Adrenal gland (tissue), 12 donors: ENCODE data around the gene CCPG1. TPM values are rescaled to one million over a fixed set of nuclear protein-coding genes. Genes with fewer than 3 reads are reported as not detected.
"Not testable (repeated sequence)": the region's sequence is repeated elsewhere in the genome, so short reads cannot be mapped to it uniquely, and the experiment has no call there.

Source experiments
- DNase-seq, 7 donors: peaks; one replicate each; pipeline ENCODE4 v3.0.0-alpha.2; 2019 to 2020
- H3K27ac ChIP-seq, 5 donors: fragments of 200-600 bp; sonication (generic) in 4 of 5; 1 replicate in 3 of 5; 2 replicates in 2 of 5; pipeline versions ENCODE4 v1.5.1 to v1.8.0; 2016 to 2020; ENCODE audit warnings: mild to moderate bottlenecking in 1 of 5
- H3K27me3 ChIP-seq: fragments of 200-600 bp; 2 replicates; pipeline ENCODE4 v1.8.0; 2021
- H3K36me3 ChIP-seq, 2 donors: fragments of 200-600 bp; replicated peaks in 1 of 2; 1 replicate in 1 of 2; 2 replicates in 1 of 2; pipeline versions ENCODE4 v1.5.1 to v1.8.0; 2018 to 2022
- H3K4me1 ChIP-seq, 2 donors: fragments of 200-600 bp; replicated peaks in 1 of 2; 1 replicate in 1 of 2; 2 replicates in 1 of 2; pipeline versions ENCODE4 v1.5.1 to v1.8.0; 2018 to 2021
- H3K4me3 ChIP-seq, 4 donors: fragments of 200-600 bp; sonication (generic) in 3 of 4; one replicate each; pipeline ENCODE4 v1.5.1; 2016 to 2018
- H3K9me3 ChIP-seq, 3 donors: fragments of 200-600 bp; sonication (generic) in 1 of 3; replicated peaks in 1 of 3; 1 replicate in 2 of 3; 2 replicates in 1 of 3; pipeline versions ENCODE4 v1.5.1 to v1.8.0; 2016 to 2021
- CTCF ChIP-seq, 6 experiments: fragments of 450-650 bp in 4 of 6; fragments of 200-600 bp in 2 of 6; sonication (generic) in 1 of 6; IDR thresholded peaks; 1 replicate in 5 of 6; 2 replicates in 1 of 6; pipeline versions ENCODE4 v1.5.1 to v1.8.0; 2016 to 2021; ENCODE audit warnings: antibody characterized with exemption in 6 of 6, mild to moderate bottlenecking in 2 of 6, moderate library complexity in 1 of 6
- POLR2A ChIP-seq, 2 donors: fragments of 450-650 bp; IDR thresholded peaks; one replicate each; pipeline ENCODE4 v1.6.1; 2017; ENCODE audit warnings: antibody characterized with exemption in 2 of 2, mild to moderate bottlenecking in 2 of 2, moderate library complexity in 1 of 2
- WGBS, 4 donors: extraction: QIAGEN DNeasy Blood & Tissue Kit in 2 of 4; methylation state at CpG; one replicate each; pipeline versions ENCODE4 v1.1.5 to v1.1.7; 2013 to 2017; 5-methylcytosine and 5-hydroxymethylcytosine counted together
- intact Hi-C, 2 donors: fragments of 100-400 bp; cut with DNase I; formaldehyde crosslinking; loops; one replicate each; pipeline versions ENCODE4 v1.14.1 to v1.15.0; 2022 to 2023
- polyA plus RNA-seq, 3 donors: library from polyadenylated mRNA; stranded (reverse); fragments of 200-250 nt in 2 of 3; fragments of 350-450 nt in 1 of 3; fragmentation: Illumina TruSeq in 1 of 3; extraction: RNeasy Lipid Tissue Mini Kit (QIAGEN cat#74804) in 1 of 3; gene quantifications; one replicate each; pipeline ENCODE4 v1.2.3, GENCODE V29; 2013 to 2014
- total RNA-seq, 9 donors: library from RNA; depleted of rRNA in 4 of 9; stranded (reverse); fragments of >200 nt in 4 of 9; fragments of 120-200 nt in 1 of 9; fragmentation: NEBNext Ultra II Directional in 1 of 9; extraction: Animal tissue kit (Norgen Biotek cat#: 25700) in 1 of 9; gene quantifications; one replicate each; pipeline versions ENCODE4 v1.1.0 to v1.2.4, GENCODE V29; 2013 to 2023
- donor health status: healthy with polysubstance abuse.
- donor health status: Bipolar disorder and iron deficiency.
- donor health status: DM: yes; HTN: yes; CAD: no.
- donor health status: DM: no; HTN: no; CAD: no.
- donor health status: DM: no; HTN: no; CAD: no.
- donor health status: DM: yes; HTN: yes; CAD: no.

Gene CCPG1
- total and polyA plus RNA-seq, 12 donors = 19.5 to 102 (median 66.3) TPM

- Histone ChIP-seq H3K27ac (no peak overlapping the region), H3K9me3 (no peaks in the 10 kb centered on the region), H3K4me3 (no peak overlapping the region), H3K4me1 (no peaks in the 10 kb centered on the region), H3K36me3 (no peaks in the 10 kb centered on the region), H3K27me3 (no peaks in the 10 kb centered on the region)
- intact Hi-C loops = loop anchor here in 1 of 2 donors (10.0 kb wide), 2 partner anchors 140 to 220 kb away; no protein-coding TSS in a partner anchor
- TF ChIP-seq POLR2A (IDR thresholded peaks at IDR 0.05) = no peak
- peak; percentile 33 to 58 (median 47) for TF ChIP-seq CTCF (IDR thresholded peaks at IDR 0.05)
- WGBS, 4 donors = 31 to 36% (median 34%) methylated on average over 6 of the region's 6 CpGs
- DNase-seq = no peak
These were observed 27.0 kb upstream of the CCPG1 start for GRCh38 chr15:55434989-55435825.

GRCh38 chr15:55422089-55422488, 13.9 kb upstream of the CCPG1 start:
- Histone ChIP-seq H3K4me1 (no peaks in the 10 kb centered on the region), H3K27me3 (no peaks in the 10 kb centered on the region), H3K27ac (no peak overlapping the region), H3K36me3 (no peaks in the 10 kb centered on the region), H3K9me3 (no peaks in the 10 kb centered on the region), H3K4me3 (no peak overlapping the region)
- 0 to 2% (median 1%) methylated on average over 1 of the region's 1 CpG for WGBS, 4 donors
- intact Hi-C loops = no loop called here
- TF ChIP-seq CTCF (IDR thresholded peaks at IDR 0.05) (no peak), POLR2A (IDR thresholded peaks at IDR 0.05) (no peak)
- no peak for DNase-seq

- no peak for TF ChIP-seq POLR2A (IDR thresholded peaks at IDR 0.05)
- TF ChIP-seq CTCF (IDR thresholded peaks at IDR 0.05) = no peak
- Histone ChIP-seq H3K9me3 (no peaks in the 10 kb centered on the region), H3K27ac (no peak overlapping the region), H3K27me3 (no peaks in the 10 kb centered on the region), H3K4me3 (no peak overlapping the region), H3K4me1 (no peaks in the 10 kb centered on the region), H3K36me3 (no peaks in the 10 kb centered on the region)
- DNase-seq = no peak
- intact Hi-C loops = no loop called here
These were observed 12.2 kb upstream of the CCPG1 start for GRCh38 chr15:55420171-55420866.

GRCh38 chr15:55417678-55418077, 9.5 kb upstream of the CCPG1 start:
- H3K4me1 ChIP-seq, H3K9me3 ChIP-seq, H3K36me3 ChIP-seq, intact Hi-C loops, H3K27me3 ChIP-seq, DNase-seq, H3K27ac ChIP-seq, H3K4me3 ChIP-seq: not testable (repeated sequence)
- WGBS, 4 donors = 80 to 86% (median 82%) methylated on average over 8 of the region's 8 CpGs

GRCh38 chr15:55408976-55409375, 817 bp upstream of the CCPG1 start:
- DNase-seq, H3K9me3 ChIP-seq, H3K27me3 ChIP-seq, H3K36me3 ChIP-seq, intact Hi-C loops: not testable (repeated sequence)
- Histone ChIP-seq H3K4me1 (peaks cover 7 to 22% of the 10 kb centered on the region in 2 donors), H3K27ac (peak overlapping the region in 4 of 5 donors; percentile 16 to 96 (median 74)), H3K4me3 (peak overlapping the region in 3 of 4 donors; percentile 27 to 82 (median 69))
- WGBS, 4 donors = 56 to 64% (median 59%) methylated on average over 14 of the region's 14 CpGs
